ENCODE results near the gene DDX41.

DNA sequence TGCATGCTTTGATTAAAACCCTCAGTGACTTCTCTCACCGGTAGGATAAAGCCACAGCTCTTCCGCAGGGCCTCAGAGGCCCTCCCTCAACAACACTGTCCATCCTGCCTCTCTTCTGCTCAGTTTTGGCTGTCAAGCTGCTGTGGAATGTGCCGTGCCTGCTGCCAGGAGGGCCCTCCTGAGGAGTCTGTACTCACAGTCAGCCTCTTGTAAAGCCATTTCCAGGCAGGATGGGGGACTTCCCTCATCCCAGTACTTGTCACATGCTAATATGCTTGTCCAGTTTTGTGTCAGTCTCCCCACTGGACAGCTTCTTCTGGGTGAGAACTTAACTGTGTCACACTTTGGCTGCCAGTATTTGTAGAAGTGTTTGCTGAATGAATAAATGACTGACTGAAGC, 13.9 kb upstream of the DDX41 start:
- no peak for TF ChIP-seq EZH2 (IDR thresholded peaks at IDR 0.05; ENCODE audit: insufficient read depth, poor library complexity, severe bottlenecking)
- TF ChIP-seq EZH2phosphoT487 (IDR thresholded peaks at IDR 0.05; ENCODE audit: insufficient read depth, low read depth) = no peak

Measured in GM23248 (cell line).